ENCODE measurements around the gene PRR12.

DNA sequence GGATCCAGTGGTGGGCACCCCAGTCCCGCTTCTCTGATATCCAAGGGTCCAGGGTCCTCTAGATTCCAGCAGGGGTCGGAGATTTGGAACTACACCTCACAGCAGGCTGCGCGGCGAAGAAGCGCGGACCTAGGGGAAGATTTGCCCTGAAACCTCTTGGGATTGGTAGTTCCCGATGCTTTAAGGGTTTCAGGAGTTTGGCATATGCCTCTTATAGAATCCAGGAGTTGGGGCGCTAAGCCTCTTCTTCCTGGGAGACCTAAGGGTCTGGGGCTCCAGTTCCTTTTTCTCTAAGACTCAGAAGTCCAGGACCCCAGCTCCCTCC is 75.1 kb downstream of the PRR12 start:
- TF ChIP-seq, protein P1, sequence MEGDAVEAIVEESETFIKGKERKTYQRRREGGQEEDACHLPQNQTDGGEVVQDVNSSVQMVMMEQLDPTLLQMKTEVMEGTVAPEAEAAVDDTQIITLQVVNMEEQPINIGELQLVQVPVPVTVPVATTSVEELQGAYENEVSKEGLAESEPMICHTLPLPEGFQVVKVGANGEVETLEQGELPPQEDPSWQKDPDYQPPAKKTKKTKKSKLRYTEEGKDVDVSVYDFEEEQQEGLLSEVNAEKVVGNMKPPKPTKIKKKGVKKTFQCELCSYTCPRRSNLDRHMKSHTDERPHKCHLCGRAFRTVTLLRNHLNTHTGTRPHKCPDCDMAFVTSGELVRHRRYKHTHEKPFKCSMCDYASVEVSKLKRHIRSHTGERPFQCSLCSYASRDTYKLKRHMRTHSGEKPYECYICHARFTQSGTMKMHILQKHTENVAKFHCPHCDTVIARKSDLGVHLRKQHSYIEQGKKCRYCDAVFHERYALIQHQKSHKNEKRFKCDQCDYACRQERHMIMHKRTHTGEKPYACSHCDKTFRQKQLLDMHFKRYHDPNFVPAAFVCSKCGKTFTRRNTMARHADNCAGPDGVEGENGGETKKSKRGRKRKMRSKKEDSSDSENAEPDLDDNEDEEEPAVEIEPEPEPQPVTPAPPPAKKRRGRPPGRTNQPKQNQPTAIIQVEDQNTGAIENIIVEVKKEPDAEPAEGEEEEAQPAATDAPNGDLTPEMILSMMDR (IDR thresholded peaks at IDR 0.05; ENCODE audit: low read length), result no peak
- TF ChIP-seq EZH2 (optimal IDR thresholded peaks at IDR 0.05; ENCODE audit: low read depth, low read length) (no peak), EZH2phosphoT487 (IDR thresholded peaks at IDR 0.05; ENCODE audit: low read length) (no peak)
